HepG2 (cell line): Measurements from ENCODE around the gene ANKRD18B. TPM values are rescaled to one million over a fixed set of nuclear protein-coding genes. Genes with fewer than 3 reads are reported as not detected.

Source experiments
- BCL6 ChIP-seq: IDR thresholded peaks from 2 replicates; pipeline ENCODE4 v1.6.1; 2016; ENCODE audit warnings: missing genetic modification reagents, missing compliant biosample characterization
- GABPB1 ChIP-seq: IDR thresholded peaks from 2 replicates; pipeline ENCODE4 v1.6.1; 2016; ENCODE audit warnings: mild to moderate bottlenecking, missing genetic modification reagents, moderate library complexity, missing compliant biosample characterization
- HDAC2 ChIP-seq: sonication (generic); formaldehyde crosslinking; IDR thresholded peaks from 2 replicates; pipeline ENCODE4 v1.4.0; 2020; ENCODE audit warnings: missing genetic modification reagents
- RXRA ChIP-seq: sonication (generic); formaldehyde crosslinking; IDR thresholded peaks from 2 replicates; pipeline ENCODE4 v1.5.1; 2020; ENCODE audit warnings: missing genetic modification reagents
- TEAD3 ChIP-seq: optimal IDR thresholded peaks from 2 replicates; pipeline ENCODE3; 2016; ENCODE audit warnings: borderline replicate concordance
- ZMYM4 ChIP-seq: sonication (generic); formaldehyde crosslinking; IDR thresholded peaks from 2 replicates; pipeline ENCODE4 v1.8.1; 2023; ENCODE audit warnings: mild to moderate bottlenecking, missing genetic modification reagents
- polyA plus RNA-seq, 8 experiments: library from polyadenylated mRNA; depleted of rRNA in 3 of 8; stranded (reverse) in 7 of 8; unstranded in 1 of 8; fragments of >200 nt; fragmentation: Illumina TruSeq in 4 of 8; extraction: Trizol in 4 of 8; gene quantifications; 2 replicates each; pipeline versions ENCODE4 v1.2.1 to v1.2.3, GENCODE V29; 2011 to 2016; ENCODE audit warnings: low read depth in 4 of 8, missing spikeins in 1 of 8, mixed read lengths in 1 of 8; ENCODE audit not compliant: insufficient read depth in 1 of 8
- total RNA-seq, 5 experiments: library from RNA; depleted of rRNA; stranded (reverse); fragments of >200 nt; fragmentation: Illumina TruSeq; extraction: Trizol; gene quantifications; 2 replicates each; pipeline ENCODE4 v1.2.3, GENCODE V29; 2016; ENCODE audit warnings: low read depth in 1 of 5
- TF ChIP-seq, protein P1 (sequence below): sonication (generic); formaldehyde crosslinking; IDR thresholded peaks from 2 replicates; pipeline ENCODE4 v1.9.0; 2022; ENCODE audit warnings: missing genetic modification reagents, mild to moderate bottlenecking, borderline replicate concordance
- TF ChIP-seq, protein P2 (sequence below): sonication (generic); formaldehyde crosslinking; IDR thresholded peaks from 2 replicates; pipeline ENCODE4 v1.5.0; 2020; ENCODE audit warnings: mild to moderate bottlenecking, missing genetic modification reagents, moderate library complexity
- TF ChIP-seq, protein P3 (sequence below): sonication (generic); formaldehyde crosslinking; IDR thresholded peaks from 2 replicates; pipeline ENCODE4 v1.5.1; 2020; ENCODE audit warnings: mild to moderate bottlenecking, missing genetic modification reagents, moderate library complexity
- TF ChIP-seq, protein P4 (sequence below): sonication (generic); formaldehyde crosslinking; IDR thresholded peaks from 2 replicates; pipeline ENCODE4 v1.4.0; 2020; ENCODE audit warnings: missing genetic modification reagents
- TF ChIP-seq, protein P5 (sequence below): sonication (generic); formaldehyde crosslinking; IDR thresholded peaks from 2 replicates; pipeline ENCODE4 v1.4.0; 2020; ENCODE audit warnings: missing genetic modification reagents
- TF ChIP-seq, protein P6 (sequence below), 2 experiments: sonication (generic) in 1 of 2; formaldehyde crosslinking in 1 of 2; IDR thresholded peaks; 2 replicates each; pipeline versions ENCODE4 v1.4.0 to v1.6.1; 2018 to 2020; ENCODE audit warnings: missing genetic modification reagents in 2 of 2, borderline replicate concordance in 1 of 2, low read depth in 1 of 2, mild to moderate bottlenecking in 1 of 2, missing biosample characterization in 1 of 2

Gene ANKRD18B
- total and polyA plus RNA-seq, 2 of the 13 experiments (the other 11 are each of a cell fraction or from before 2014, with no cell fraction given), result 0.57 to 1.4 TPM

DNA sequence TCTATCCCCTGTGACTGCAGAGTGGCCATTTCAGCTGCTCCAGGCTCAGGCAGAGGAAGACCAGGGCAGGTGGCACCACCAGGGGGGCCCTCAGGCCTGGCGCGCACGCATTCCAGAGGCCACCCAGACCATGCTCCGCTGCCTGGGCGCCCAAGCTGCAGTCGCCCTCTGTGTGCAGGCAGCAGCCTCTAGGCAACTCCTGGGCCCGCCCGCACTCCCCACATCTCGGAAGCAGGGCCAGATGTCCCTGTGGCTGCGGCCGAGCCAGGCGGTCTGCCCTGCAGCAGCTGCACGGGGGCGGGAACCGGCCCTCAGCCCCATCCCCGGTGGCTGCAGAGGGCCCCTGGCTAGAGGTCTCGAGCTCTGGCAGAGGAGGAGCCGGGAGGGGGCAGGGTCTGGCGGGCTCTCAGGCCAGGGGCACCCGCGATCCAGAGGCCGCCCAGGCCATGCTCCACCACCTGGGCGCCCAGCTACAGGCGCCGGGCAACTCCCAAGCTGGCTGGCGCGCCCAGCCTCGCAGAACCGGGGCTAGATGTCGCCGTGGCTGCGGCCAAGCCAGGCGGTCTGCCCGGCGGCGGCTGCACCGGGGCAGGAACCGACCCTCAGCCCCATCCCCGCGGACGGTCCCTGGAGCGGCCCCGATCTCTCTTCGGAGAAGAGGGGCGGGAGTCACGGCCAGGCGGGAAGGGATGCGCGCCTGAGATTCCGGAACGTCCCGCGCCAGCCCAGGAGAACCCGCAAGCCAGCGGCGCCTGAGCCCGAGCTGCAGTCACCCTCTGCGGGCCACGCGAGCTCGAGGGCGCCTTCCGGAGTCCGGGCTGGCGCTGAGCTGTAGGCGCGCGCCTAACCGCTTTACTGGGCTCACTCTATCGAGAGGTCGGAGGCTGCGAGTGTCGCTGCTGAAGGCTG is at the start of gene ANKRD18B (continued):
- TF ChIP-seq, protein P1, sequence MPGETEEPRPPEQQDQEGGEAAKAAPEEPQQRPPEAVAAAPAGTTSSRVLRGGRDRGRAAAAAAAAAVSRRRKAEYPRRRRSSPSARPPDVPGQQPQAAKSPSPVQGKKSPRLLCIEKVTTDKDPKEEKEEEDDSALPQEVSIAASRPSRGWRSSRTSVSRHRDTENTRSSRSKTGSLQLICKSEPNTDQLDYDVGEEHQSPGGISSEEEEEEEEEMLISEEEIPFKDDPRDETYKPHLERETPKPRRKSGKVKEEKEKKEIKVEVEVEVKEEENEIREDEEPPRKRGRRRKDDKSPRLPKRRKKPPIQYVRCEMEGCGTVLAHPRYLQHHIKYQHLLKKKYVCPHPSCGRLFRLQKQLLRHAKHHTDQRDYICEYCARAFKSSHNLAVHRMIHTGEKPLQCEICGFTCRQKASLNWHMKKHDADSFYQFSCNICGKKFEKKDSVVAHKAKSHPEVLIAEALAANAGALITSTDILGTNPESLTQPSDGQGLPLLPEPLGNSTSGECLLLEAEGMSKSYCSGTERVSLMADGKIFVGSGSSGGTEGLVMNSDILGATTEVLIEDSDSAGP (CRISPR knock-in tag), result peak; percentile 14; the same call in 1 of the 2 replicates
- peak; percentile 49 for TF ChIP-seq TEAD3 (CRISPR knock-in tag)
- TF ChIP-seq, protein P2, sequence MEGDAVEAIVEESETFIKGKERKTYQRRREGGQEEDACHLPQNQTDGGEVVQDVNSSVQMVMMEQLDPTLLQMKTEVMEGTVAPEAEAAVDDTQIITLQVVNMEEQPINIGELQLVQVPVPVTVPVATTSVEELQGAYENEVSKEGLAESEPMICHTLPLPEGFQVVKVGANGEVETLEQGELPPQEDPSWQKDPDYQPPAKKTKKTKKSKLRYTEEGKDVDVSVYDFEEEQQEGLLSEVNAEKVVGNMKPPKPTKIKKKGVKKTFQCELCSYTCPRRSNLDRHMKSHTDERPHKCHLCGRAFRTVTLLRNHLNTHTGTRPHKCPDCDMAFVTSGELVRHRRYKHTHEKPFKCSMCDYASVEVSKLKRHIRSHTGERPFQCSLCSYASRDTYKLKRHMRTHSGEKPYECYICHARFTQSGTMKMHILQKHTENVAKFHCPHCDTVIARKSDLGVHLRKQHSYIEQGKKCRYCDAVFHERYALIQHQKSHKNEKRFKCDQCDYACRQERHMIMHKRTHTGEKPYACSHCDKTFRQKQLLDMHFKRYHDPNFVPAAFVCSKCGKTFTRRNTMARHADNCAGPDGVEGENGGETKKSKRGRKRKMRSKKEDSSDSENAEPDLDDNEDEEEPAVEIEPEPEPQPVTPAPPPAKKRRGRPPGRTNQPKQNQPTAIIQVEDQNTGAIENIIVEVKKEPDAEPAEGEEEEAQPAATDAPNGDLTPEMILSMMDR (CRISPR knock-in tag), result peak; percentile 45
- TF ChIP-seq, protein P3, sequence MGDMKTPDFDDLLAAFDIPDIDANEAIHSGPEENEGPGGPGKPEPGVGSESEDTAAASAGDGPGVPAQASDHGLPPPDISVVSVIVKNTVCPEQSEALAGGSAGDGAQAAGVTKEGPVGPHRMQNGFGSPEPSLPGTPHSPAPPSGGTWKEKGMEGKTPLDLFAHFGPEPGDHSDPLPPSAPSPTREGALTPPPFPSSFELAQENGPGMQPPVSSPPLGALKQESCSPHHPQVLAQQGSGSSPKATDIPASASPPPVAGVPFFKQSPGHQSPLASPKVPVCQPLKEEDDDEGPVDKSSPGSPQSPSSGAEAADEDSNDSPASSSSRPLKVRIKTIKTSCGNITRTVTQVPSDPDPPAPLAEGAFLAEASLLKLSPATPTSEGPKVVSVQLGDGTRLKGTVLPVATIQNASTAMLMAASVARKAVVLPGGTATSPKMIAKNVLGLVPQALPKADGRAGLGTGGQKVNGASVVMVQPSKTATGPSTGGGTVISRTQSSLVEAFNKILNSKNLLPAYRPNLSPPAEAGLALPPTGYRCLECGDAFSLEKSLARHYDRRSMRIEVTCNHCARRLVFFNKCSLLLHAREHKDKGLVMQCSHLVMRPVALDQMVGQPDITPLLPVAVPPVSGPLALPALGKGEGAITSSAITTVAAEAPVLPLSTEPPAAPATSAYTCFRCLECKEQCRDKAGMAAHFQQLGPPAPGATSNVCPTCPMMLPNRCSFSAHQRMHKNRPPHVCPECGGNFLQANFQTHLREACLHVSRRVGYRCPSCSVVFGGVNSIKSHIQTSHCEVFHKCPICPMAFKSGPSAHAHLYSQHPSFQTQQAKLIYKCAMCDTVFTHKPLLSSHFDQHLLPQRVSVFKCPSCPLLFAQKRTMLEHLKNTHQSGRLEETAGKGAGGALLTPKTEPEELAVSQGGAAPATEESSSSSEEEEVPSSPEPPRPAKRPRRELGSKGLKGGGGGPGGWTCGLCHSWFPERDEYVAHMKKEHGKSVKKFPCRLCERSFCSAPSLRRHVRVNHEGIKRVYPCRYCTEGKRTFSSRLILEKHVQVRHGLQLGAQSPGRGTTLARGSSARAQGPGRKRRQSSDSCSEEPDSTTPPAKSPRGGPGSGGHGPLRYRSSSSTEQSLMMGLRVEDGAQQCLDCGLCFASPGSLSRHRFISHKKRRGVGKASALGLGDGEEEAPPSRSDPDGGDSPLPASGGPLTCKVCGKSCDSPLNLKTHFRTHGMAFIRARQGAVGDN (CRISPR knock-in tag), result peak; percentile 50
- TF ChIP-seq ZMYM4 (CRISPR knock-in tag), result peak; percentile 18; the same call in 1 of the 2 replicates
- TF ChIP-seq, protein P4, sequence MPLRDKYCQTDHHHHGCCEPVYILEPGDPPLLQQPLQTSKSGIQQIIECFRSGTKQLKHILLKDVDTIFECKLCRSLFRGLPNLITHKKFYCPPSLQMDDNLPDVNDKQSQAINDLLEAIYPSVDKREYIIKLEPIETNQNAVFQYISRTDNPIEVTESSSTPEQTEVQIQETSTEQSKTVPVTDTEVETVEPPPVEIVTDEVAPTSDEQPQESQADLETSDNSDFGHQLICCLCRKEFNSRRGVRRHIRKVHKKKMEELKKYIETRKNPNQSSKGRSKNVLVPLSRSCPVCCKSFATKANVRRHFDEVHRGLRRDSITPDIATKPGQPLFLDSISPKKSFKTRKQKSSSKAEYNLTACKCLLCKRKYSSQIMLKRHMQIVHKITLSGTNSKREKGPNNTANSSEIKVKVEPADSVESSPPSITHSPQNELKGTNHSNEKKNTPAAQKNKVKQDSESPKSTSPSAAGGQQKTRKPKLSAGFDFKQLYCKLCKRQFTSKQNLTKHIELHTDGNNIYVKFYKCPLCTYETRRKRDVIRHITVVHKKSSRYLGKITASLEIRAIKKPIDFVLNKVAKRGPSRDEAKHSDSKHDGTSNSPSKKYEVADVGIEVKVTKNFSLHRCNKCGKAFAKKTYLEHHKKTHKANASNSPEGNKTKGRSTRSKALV, result peak; percentile 94
- 0 out of 2 replicates have a peak, but pooled peaks have one; percentile 19 for TF ChIP-seq RXRA
- TF ChIP-seq, protein P5, sequence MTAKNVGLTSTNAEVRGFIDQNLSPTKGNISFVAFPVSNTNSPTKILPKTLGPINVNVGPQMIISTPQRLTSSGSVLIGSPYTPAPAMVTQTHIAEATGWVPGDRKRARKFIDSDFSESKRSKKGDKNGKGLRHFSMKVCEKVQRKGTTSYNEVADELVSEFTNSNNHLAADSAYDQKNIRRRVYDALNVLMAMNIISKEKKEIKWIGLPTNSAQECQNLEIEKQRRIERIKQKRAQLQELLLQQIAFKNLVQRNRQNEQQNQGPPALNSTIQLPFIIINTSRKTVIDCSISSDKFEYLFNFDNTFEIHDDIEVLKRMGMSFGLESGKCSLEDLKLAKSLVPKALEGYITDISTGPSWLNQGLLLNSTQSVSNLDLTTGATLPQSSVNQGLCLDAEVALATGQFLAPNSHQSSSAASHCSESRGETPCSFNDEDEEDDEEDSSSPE, result 0 out of 2 replicates have a peak, but pooled peaks have one; percentile 17
- TF ChIP-seq, protein P6, sequence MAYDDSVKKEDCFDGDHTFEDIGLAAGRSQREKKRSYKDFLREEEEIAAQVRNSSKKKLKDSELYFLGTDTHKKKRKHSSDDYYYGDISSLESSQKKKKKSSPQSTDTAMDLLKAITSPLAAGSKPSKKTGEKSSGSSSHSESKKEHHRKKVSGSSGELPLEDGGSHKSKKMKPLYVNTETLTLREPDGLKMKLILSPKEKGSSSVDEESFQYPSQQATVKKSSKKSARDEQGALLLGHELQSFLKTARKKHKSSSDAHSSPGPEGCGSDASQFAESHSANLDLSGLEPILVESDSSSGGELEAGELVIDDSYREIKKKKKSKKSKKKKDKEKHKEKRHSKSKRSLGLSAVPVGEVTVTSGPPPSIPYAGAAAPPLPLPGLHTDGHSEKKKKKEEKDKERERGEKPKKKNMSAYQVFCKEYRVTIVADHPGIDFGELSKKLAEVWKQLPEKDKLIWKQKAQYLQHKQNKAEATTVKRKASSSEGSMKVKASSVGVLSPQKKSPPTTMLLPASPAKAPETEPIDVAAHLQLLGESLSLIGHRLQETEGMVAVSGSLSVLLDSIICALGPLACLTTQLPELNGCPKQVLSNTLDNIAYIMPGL (CRISPR knock-in tag; IDR thresholded peaks at IDR 0.05; ENCODE audit: borderline replicate concordance in 1 of 2, low read depth in 1 of 2), result peak in 1 of 2 experiments; percentile 27; a peak in 1 of 4 replicates
- TF ChIP-seq GABPB1, result peak; percentile 50; the same call in 1 of the 2 replicates
- TF ChIP-seq HDAC2 (CRISPR knock-in tag), result 0 out of 2 replicates have a peak, but pooled peaks have one; percentile 14
- peak; percentile 33; the same call in 1 of the 2 replicates for TF ChIP-seq BCL6 (CRISPR knock-in tag)
